Measurements from ENCODE around the gene ADPGK. TPM values are rescaled to one million over a fixed set of nuclear protein-coding genes. Genes with fewer than 3 reads are reported as not detected.

Gene ADPGK
- total and polyA plus RNA-seq, 2 donors (not counting 1 experiment from before 2014, with no cell fraction given), result 128 to 174 TPM

DNA sequence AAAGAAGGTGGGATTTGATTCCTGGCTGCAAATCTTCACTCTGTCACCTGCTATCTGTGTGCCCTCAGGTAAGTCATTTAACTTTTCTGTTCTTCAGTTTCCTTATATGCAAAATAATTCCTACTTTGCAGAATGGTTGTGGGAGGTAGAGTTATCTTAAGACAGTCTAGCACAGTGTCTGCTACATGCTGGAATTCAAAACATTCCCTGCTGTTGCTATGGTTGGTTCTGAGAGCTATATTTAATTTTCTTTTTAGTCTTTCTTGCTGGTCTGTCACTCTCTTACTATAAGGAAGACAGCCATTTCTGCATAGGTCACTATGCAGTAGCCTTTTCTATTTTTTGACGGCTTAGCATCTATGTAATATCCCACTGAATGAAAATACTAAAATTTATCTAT, 4.0 kb upstream of the ADPGK start:
- H2AFZ ChIP-seq (ENCODE audit: insufficient read depth, low read depth, low read length, poor library complexity, severe bottlenecking), result no peak overlapping the region
- CTCF ChIA-PET, result no interaction called here
- Mint-ChIP-seq H3K27me3 (peaks cover 5% of the 10 kb centered on the region), H3K4me3 (no peak overlapping the region), H3K4me1 (peaks cover 11% of the 10 kb centered on the region), H3K27ac (no peak overlapping the region), H3K9me3 (ENCODE audit: insufficient read depth) (no peaks in the 10 kb centered on the region)
- no peaks in the 10 kb centered on the region for H3K9me3 ChIP-seq (ENCODE audit: control extremely low read depth in 1 of 3, control insufficient read depth in 2 of 3, insufficient read depth in 1 of 3, low read length in 2 of 3)
- DNase-seq, result no peak
- no CpG with 5 or more reads among the region's 1 CpG for WGBS (ENCODE audit: insufficient coverage)
- TF ChIP-seq, protein P1, sequence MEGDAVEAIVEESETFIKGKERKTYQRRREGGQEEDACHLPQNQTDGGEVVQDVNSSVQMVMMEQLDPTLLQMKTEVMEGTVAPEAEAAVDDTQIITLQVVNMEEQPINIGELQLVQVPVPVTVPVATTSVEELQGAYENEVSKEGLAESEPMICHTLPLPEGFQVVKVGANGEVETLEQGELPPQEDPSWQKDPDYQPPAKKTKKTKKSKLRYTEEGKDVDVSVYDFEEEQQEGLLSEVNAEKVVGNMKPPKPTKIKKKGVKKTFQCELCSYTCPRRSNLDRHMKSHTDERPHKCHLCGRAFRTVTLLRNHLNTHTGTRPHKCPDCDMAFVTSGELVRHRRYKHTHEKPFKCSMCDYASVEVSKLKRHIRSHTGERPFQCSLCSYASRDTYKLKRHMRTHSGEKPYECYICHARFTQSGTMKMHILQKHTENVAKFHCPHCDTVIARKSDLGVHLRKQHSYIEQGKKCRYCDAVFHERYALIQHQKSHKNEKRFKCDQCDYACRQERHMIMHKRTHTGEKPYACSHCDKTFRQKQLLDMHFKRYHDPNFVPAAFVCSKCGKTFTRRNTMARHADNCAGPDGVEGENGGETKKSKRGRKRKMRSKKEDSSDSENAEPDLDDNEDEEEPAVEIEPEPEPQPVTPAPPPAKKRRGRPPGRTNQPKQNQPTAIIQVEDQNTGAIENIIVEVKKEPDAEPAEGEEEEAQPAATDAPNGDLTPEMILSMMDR (IDR thresholded peaks at IDR 0.05), result no peak
- no peak for TF ChIP-seq EZH2 (IDR thresholded peaks at IDR 0.05; ENCODE audit: borderline replicate concordance, insufficient read depth, low read depth, low read length, poor library complexity, severe bottlenecking)
- no peak for ATAC-seq (ENCODE audit: low read depth)
- intact Hi-C loops (cut with micrococcal nuclease), result no loop called here
- H3K4me3 ChIP-seq (ENCODE audit: control extremely low read depth in 1 of 5, extremely low read depth in 1 of 5, insufficient read depth in 1 of 5, low read depth in 2 of 5, low read length in 4 of 5), result no peak overlapping the region
- no peak overlapping the region for H3K9ac ChIP-seq (ENCODE audit: low read length)
- POLR2A ChIA-PET, result no interaction called here
- H3K36me3 ChIP-seq (replicated peaks in 1 of 2; ENCODE audit: control extremely low read depth in 1 of 2, control insufficient read depth in 1 of 2, extremely low read depth in 1 of 2, insufficient read depth in 2 of 2, low read length in 1 of 2), result no peaks in the 10 kb centered on the region
- H3K27ac ChIP-seq (ENCODE audit: low read length in 2 of 2), result no peak overlapping the region
- peaks cover 3% of the 10 kb centered on the region for H4K20me1 ChIP-seq (ENCODE audit: control insufficient read depth, insufficient read depth, low read length, poor library complexity, severe bottlenecking)
- peaks cover 8 to 11% of the 10 kb centered on the region in 2 donors for H3K4me1 ChIP-seq (ENCODE audit: control insufficient read depth in 2 of 2, insufficient read depth in 2 of 2, low read length in 2 of 2)
- H3K27me3 ChIP-seq (replicated peaks in 1 of 4; ENCODE audit: control extremely low read depth in 1 of 4, control insufficient read depth in 3 of 4, insufficient read depth in 4 of 4, low read length in 3 of 4), result peaks cover 0 to 2% (median 1%) of the 10 kb centered on the region in 4 experiments
- peaks cover 8% of the 10 kb centered on the region for H3K79me2 ChIP-seq (ENCODE audit: control insufficient read depth, insufficient read depth, low read length)
- no peak overlapping the region for H3K4me2 ChIP-seq (replicated peaks; ENCODE audit: low read depth, low read length, poor library complexity, severe bottlenecking)

DNA sequence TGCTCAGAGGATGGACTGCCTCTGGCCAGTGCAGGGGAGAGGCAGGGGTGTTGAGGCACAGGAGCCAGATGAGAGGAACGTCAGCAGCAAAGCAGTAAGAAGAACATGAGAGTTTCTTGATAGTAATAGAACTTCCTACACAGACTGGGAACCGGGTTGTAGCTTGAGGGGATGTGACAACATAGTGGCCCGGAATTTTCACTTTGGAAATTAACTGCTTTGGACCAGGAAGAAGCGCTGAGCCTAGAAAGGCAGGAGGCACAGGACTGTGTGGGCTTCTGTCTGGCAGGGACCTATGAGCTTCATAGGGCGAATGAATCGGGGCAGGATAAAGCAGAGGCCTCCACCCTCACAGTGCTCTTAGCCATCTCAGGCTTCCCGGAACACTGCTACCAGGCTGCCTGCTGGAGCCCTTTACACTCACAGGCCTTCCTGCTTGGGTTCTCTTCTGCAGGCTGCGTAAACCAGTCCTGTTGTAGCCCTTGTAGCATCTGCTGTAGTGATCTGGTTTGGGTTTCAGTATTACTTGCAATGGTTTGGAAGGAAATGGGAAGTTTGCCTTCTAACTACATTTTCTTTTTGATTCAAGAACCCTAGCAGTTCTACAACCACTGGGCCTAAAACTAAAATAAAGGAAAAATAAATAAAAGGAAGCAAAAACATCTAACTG, 3.3 kb upstream of the ADPGK start:
- Histone ChIP-seq H3K4me3 (ENCODE audit: control extremely low read depth in 1 of 5, extremely low read depth in 1 of 5, insufficient read depth in 1 of 5, low read depth in 2 of 5, low read length in 4 of 5) (no peak overlapping the region), H3K36me3 (replicated peaks in 1 of 2; ENCODE audit: control extremely low read depth in 1 of 2, control insufficient read depth in 1 of 2, extremely low read depth in 1 of 2, insufficient read depth in 2 of 2, low read length in 1 of 2) (peaks cover 0 to 1% of the 10 kb centered on the region in 2 experiments), H2AFZ (ENCODE audit: insufficient read depth, low read depth, low read length, poor library complexity, severe bottlenecking) (no peak overlapping the region), H3K9ac (ENCODE audit: low read length) (no peak overlapping the region), H3K4me2 (replicated peaks; ENCODE audit: low read depth, low read length, poor library complexity, severe bottlenecking) (no peak overlapping the region), H3K27ac (ENCODE audit: low read length in 2 of 2) (no peak overlapping the region), H3K4me1 (ENCODE audit: control insufficient read depth in 2 of 2, insufficient read depth in 2 of 2, low read length in 2 of 2) (peaks cover 15 to 18% of the 10 kb centered on the region in 2 donors), H3K27me3 (replicated peaks in 1 of 4; ENCODE audit: control extremely low read depth in 1 of 4, control insufficient read depth in 3 of 4, insufficient read depth in 4 of 4, low read length in 3 of 4) (peaks cover 0 to 2% (median 1%) of the 10 kb centered on the region in 4 experiments), H3K9me3 (ENCODE audit: control extremely low read depth in 1 of 3, control insufficient read depth in 2 of 3, insufficient read depth in 1 of 3, low read length in 2 of 3) (no peaks in the 10 kb centered on the region), H4K20me1 (ENCODE audit: control insufficient read depth, insufficient read depth, low read length, poor library complexity, severe bottlenecking) (peaks cover 10% of the 10 kb centered on the region), H3K79me2 (ENCODE audit: control insufficient read depth, insufficient read depth, low read length) (peaks cover 15% of the 10 kb centered on the region)
- CTCF ChIA-PET, result interaction anchor here (1.6 kb wide), 1 partner anchor 295 kb away, joined by 3 read pairs; no protein-coding TSS in a partner anchor
- Mint-ChIP-seq H3K9me3 (ENCODE audit: insufficient read depth) (no peaks in the 10 kb centered on the region), H3K27me3 (no peaks in the 10 kb centered on the region), H3K4me1 (peaks cover 16% of the 10 kb centered on the region), H3K27ac (no peak overlapping the region), H3K4me3 (no peak overlapping the region)
- intact Hi-C loops (cut with micrococcal nuclease), result no loop called here
- DNase-seq (no peak), ATAC-seq (ENCODE audit: low read depth) (no peak)
- WGBS (ENCODE audit: insufficient coverage), result 94% methylated on average over 5 of the region's 8 CpGs
- no peak for TF ChIP-seq EZH2 (IDR thresholded peaks at IDR 0.05; ENCODE audit: borderline replicate concordance, insufficient read depth, low read depth, low read length, poor library complexity, severe bottlenecking)
- TF ChIP-seq, protein P1 (IDR thresholded peaks at IDR 0.05), result no peak
- POLR2A ChIA-PET, result no interaction called here
